ENCODE measurements around the gene KCNK7.

The KCNK7 gene

GRCh38 chr11:65572356-65573051 lies 23.1 kb downstream of the KCNK7 start, which contains the start of gene FAM89B:
Gene FAM89B, plus strand, starts transcription at chr11:65572538. Its CDS starts 132 bp downstream, at chr11:65572670.
- H3K4me1 ChIP-seq, result peaks cover 50 to 69% (median 66%) of the 10 kb centered on the region in 10 experiments
- TF ChIP-seq Cebpa-rat (IDR thresholded peaks at IDR 0.05), result no peak
- H3K36me3 ChIP-seq, result peaks cover 0 to 17% (median 3%) of the 10 kb centered on the region in 11 experiments; a peak in 8 of 22 replicates
- peak within 1 kb of the TSS; percentile 98 to 100 (median 99) for H3K4me2 ChIP-seq
- peaks cover 8 to 55% (median 32%) of the 10 kb centered on the region in 11 experiments; a peak in 20 of 22 replicates for H4K20me1 ChIP-seq
- H3K9me3 ChIP-seq (replicated peaks in 1 of 11), result no peaks in the 10 kb centered on the region
- H3K27ac ChIP-seq, result peak within 1 kb of the TSS; percentile 70 to 93 (median 91)
- H3K27me3 ChIP-seq, result no peaks in the 10 kb centered on the region
- H3K4me3 ChIP-seq, result peak within 1 kb of the TSS; percentile 88 to 99 (median 92)
- H3K9ac ChIP-seq, result peak within 1 kb of the TSS; percentile 84 to 96 (median 94)

GRCh38 chr11:65571940-65572339 lies 23.7 kb downstream of the KCNK7 start:
- Histone ChIP-seq H3K9ac (peak overlapping the region; percentile 84 to 96 (median 94); a peak in 21 of 22 replicates), H3K27ac (peak overlapping the region in 8 of 11 experiments; percentile 76 to 93 (median 88); a peak in 12 of 22 replicates), H3K4me1 (peaks cover 56 to 69% (median 66%) of the 10 kb centered on the region in 10 experiments)

DNA sequence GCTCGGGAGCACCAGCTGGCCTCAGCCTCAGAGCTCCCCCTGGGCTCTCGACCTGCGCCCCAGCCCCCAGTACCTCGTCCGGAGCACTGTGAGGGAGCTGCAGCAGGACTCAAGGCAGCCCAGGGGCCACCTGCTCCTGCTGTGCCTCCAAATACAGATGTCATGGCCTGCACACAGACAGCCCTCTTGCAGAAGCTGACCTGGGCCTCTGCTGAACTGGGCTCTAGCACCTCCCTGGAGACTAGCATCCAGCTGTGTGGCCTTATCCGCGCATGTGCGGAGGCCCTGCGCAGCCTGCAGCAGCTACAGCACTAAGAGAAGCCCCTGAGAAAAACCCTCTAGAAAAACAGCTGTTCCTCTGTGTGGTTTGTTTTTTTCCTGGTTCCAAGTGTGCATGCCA lies 24.2 kb downstream of the KCNK7 start:
- Histone ChIP-seq H3K4me1 (peaks cover 61 to 69% (median 66%) of the 10 kb centered on the region in 10 experiments), H3K27me3 (no peaks in the 10 kb centered on the region), H3K9me3 (replicated peaks in 1 of 11) (no peaks in the 10 kb centered on the region), H3K4me2 (peak overlapping the region; percentile 98 to 100 (median 99)), H3K9ac (peak overlapping the region; percentile 84 to 96 (median 94); a peak in 21 of 22 replicates), H3K27ac (peak overlapping the region in 8 of 11 experiments; percentile 76 to 93 (median 89); a peak in 10 of 22 replicates), H4K20me1 (peaks cover 8 to 44% (median 29%) of the 10 kb centered on the region in 11 experiments; a peak in 20 of 22 replicates), H3K36me3 (peaks cover 0 to 17% (median 3%) of the 10 kb centered on the region in 11 experiments; a peak in 8 of 22 replicates), H3K4me3 (peak overlapping the region; percentile 88 to 99 (median 92))
- no peak for TF ChIP-seq Cebpa-rat (IDR thresholded peaks at IDR 0.05)

More at GRCh38 chr11:65571940-65572339, 23.7 kb downstream of the KCNK7 start:
- Histone ChIP-seq H3K4me2 (peak overlapping the region; percentile 98 to 100 (median 99)), H3K36me3 (peaks cover 0 to 17% (median 3%) of the 10 kb centered on the region in 11 experiments; a peak in 8 of 22 replicates), H3K27me3 (no peaks in the 10 kb centered on the region), H3K4me3 (peak overlapping the region; percentile 88 to 99 (median 92)), H3K9me3 (replicated peaks in 1 of 11) (no peaks in the 10 kb centered on the region), H4K20me1 (peaks cover 8 to 50% (median 31%) of the 10 kb centered on the region in 11 experiments; a peak in 20 of 22 replicates)
- TF ChIP-seq Cebpa-rat (IDR thresholded peaks at IDR 0.05), result no peak

- H3K4me3 ChIP-seq, result peak within 1 kb of the TSS; percentile 88 to 99 (median 92)
- H3K9me3 ChIP-seq (replicated peaks in 1 of 11), result no peaks in the 10 kb centered on the region
- H3K4me2 ChIP-seq, result peak within 1 kb of the TSS; percentile 98 to 100 (median 99)
- no peak for TF ChIP-seq Cebpa-rat (IDR thresholded peaks at IDR 0.05)
- H3K9ac ChIP-seq, result peak within 1 kb of the TSS; percentile 84 to 96 (median 94)
- peaks cover 0 to 17% (median 3%) of the 10 kb centered on the region in 11 experiments; a peak in 8 of 22 replicates for H3K36me3 ChIP-seq
- peaks cover 69 to 74% (median 71%) of the 10 kb centered on the region in 10 experiments for H3K4me1 ChIP-seq
- peaks cover 8 to 41% (median 29%) of the 10 kb centered on the region in 11 experiments; a peak in 20 of 22 replicates for H4K20me1 ChIP-seq
- peak within 1 kb of the TSS; percentile 75 to 93 (median 85) for H3K27ac ChIP-seq
- H3K27me3 ChIP-seq, result no peaks in the 10 kb centered on the region
Measured at GRCh38 chr11:65569973-65570918, 25.4 kb downstream of the KCNK7 start, which contains the start of gene ZNRD2. Gene ZNRD2, plus strand, starts transcription at chr11:65570477. Its CDS starts 15 bp downstream, at chr11:65570492.

- peak overlapping the region; percentile 88 to 99 (median 92) for H3K4me3 ChIP-seq
- H3K4me1 ChIP-seq, result peaks cover 71 to 76% (median 74%) of the 10 kb centered on the region in 10 experiments
- H3K9me3 ChIP-seq (replicated peaks in 1 of 11), result no peaks in the 10 kb centered on the region
- TF ChIP-seq Cebpa-rat (IDR thresholded peaks at IDR 0.05), result no peak
- peak overlapping the region; percentile 84 to 96 (median 94) for H3K9ac ChIP-seq
- peaks cover 0 to 17% (median 3%) of the 10 kb centered on the region in 11 experiments; a peak in 8 of 22 replicates for H3K36me3 ChIP-seq
- H3K4me2 ChIP-seq, result peak overlapping the region; percentile 96 to 100 (median 98)
- no peaks in the 10 kb centered on the region for H3K27me3 ChIP-seq
- peak overlapping the region; percentile 75 to 93 (median 85) for H3K27ac ChIP-seq
- peaks cover 8 to 33% (median 29%) of the 10 kb centered on the region in 11 experiments; a peak in 20 of 22 replicates for H4K20me1 ChIP-seq
Measured at GRCh38 chr11:65569164-65569972, 26.2 kb downstream of the KCNK7 start.

- no peaks in the 10 kb centered on the region for H3K9me3 ChIP-seq (replicated peaks in 1 of 11)
- peak overlapping the region in 10 of 11 experiments; percentile 36 to 79 (median 73); a peak in 19 of 22 replicates for H3K9ac ChIP-seq
- H4K20me1 ChIP-seq, result peaks cover 0 to 4% (median under 1%) of the 10 kb centered on the region in 11 experiments; a peak in 9 of 22 replicates
- peaks cover 0 to 11% (median 0%) of the 10 kb centered on the region in 11 experiments; a peak in 4 of 22 replicates for H3K36me3 ChIP-seq
- H3K4me2 ChIP-seq, result peak overlapping the region; percentile 80 to 100 (median 96)
- H3K27me3 ChIP-seq, result no peaks in the 10 kb centered on the region
- peak overlapping the region in 3 of 10 experiments; percentile 35 to 47 (median 41); a peak in 7 of 20 replicates for H3K4me3 ChIP-seq
- H3K4me1 ChIP-seq, result peaks cover 63 to 82% (median 74%) of the 10 kb centered on the region in 10 experiments
- no peak for TF ChIP-seq Cebpa-rat (IDR thresholded peaks at IDR 0.05)
- H3K27ac ChIP-seq, result peak overlapping the region in 10 of 11 experiments; percentile 48 to 93 (median 88); a peak in 20 of 22 replicates
Measured at GRCh38 chr11:65565624-65566453, 29.8 kb downstream of the KCNK7 start.
